ENCODE measurements around the gene CYP4F3.
"Not testable (repeated sequence)": the region's sequence is repeated elsewhere in the genome, so short reads cannot be mapped to it uniquely, and the experiment has no call there.

CYP4F3 gene

GRCh38 chr19:15631817-15632216, 8.9 kb upstream of the CYP4F3 start:
- DNase-seq (ENCODE audit: low read depth in 2 of 2) = no peak

GRCh38 chr19:15633082-15633835, 7.4 kb upstream of the CYP4F3 start:
- no peak for DNase-seq (ENCODE audit: low read depth in 2 of 2)

DNA sequence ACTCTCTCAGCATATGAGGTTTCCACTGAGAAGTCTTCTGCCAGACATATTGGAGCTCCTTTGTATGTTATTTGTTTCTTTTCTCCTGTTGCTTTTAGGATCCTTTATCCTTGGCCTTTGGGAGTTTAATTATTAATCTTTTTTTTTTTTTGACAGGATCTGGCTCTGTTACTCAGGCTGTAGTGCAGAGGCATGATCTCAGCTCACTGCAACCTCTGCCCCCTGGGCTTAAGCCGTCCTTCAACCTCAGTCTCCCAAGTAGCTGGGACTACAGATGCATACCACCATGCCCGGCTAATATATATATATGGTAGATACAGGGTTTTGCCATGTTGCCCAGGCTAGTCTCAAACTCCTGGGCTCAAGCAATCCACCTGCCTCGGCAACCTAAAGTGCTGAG, 6.6 kb upstream of the CYP4F3 start:
- DNase-seq (ENCODE audit: low read depth in 2 of 2) = no peak

GRCh38 chr19:15635016-15635805, 5.5 kb upstream of the CYP4F3 start:
- no peak for DNase-seq (ENCODE audit: low read depth in 2 of 2)

GRCh38 chr19:15636026-15636425, 4.7 kb upstream of the CYP4F3 start:
- no peak for DNase-seq (ENCODE audit: low read depth in 2 of 2)

DNA sequence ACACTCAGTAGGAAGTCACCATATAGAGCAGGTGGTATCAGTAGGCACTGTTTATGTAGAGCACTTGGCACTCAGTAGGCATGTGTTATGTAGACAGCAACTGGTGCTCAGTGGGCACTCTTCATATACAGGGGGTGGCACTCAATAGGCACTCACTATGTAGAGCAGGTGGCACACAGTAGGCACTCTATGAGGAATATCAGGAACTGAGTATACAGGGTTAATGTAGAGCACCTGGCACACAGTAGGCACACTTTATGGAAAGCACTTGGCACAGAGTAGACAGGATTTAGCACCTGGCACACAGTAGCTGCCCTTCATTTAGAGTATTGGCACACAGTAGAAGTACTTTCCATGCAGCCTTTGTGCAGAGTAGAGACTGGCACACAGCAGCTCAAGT, 1.1 kb upstream of the CYP4F3 start:
- DNase-seq (ENCODE audit: low read depth in 2 of 2) = no peak

DNA sequence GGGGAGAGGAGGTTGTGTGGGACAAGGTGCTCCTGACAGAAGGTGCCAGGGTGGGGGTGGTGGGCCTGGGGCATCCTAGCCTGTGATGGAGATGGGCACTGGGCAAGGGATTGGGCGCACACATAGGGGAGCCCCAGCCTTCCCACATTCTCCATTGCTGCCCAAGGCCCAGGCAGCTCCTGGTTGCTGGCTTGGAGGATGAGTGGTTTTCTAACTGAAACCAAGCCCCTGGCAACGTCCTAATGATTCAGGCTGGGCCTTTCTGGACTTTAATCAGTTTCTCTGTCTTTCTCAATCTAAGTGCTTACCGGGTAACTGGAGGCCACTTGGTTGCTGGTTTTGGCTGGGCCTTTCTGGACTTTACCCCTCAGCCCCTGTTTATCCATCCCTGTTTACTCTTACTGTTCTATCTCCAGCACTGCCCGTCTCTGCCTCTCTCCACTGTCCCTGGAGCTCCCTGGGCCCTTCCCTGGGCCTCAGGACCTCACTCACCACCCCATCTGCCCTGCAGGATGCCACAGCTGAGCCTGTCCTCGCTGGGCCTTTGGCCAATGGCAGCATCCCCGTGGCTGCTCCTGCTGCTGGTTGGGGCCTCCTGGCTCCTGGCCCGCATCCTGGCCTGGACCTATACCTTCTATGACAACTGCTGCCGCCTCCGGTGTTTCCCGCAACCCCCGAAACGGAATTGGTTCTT, 354 bp downstream of the CYP4F3 start:
- no peak for DNase-seq (ENCODE audit: low read depth in 2 of 2)

- DNase-seq (ENCODE audit: low read depth in 2 of 2) = no peak
Observed at GRCh38 chr19:15641901-15642491, 1.3 kb downstream of the CYP4F3 start.

DNA sequence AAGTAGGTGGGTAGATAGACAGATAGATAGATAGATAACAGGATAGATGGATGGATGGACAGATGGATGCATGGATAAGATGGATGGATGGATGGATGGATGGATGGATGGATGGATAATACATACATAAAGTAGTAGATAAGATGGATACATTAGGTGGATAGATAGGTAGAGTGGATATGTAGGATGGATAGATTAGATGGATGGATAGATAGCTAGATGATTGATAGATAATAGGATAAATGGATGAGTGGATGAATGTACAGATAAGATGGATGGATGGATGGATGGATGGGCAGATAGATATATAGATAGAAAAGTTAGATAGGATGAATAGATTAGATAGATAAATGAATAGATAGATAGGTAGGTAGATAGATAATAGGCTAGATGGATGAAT, 2.1 kb downstream of the CYP4F3 start:
- DNase-seq (ENCODE audit: low read depth in 2 of 2) = no peak

DNA sequence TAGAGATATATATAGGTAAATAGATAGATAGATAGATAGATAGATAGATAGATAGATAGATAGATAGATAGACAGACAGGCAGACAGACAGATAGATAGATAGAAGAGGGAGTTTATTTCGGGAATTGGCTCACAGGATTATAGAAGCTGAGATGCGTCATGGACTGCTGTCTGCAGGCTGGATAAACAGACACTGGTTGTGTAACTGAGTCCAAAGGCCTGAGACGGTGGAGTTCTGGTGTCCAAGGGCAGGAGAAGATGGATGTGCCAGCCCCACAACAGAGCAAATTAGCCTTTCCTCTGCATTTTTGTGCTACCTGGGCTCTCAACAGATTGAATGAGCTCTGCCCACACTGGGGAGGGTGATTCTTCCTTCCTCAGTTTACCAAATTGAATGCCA, 2.7 kb downstream of the CYP4F3 start:
- DNase-seq (ENCODE audit: low read depth in 2 of 2) = no peak

DNA sequence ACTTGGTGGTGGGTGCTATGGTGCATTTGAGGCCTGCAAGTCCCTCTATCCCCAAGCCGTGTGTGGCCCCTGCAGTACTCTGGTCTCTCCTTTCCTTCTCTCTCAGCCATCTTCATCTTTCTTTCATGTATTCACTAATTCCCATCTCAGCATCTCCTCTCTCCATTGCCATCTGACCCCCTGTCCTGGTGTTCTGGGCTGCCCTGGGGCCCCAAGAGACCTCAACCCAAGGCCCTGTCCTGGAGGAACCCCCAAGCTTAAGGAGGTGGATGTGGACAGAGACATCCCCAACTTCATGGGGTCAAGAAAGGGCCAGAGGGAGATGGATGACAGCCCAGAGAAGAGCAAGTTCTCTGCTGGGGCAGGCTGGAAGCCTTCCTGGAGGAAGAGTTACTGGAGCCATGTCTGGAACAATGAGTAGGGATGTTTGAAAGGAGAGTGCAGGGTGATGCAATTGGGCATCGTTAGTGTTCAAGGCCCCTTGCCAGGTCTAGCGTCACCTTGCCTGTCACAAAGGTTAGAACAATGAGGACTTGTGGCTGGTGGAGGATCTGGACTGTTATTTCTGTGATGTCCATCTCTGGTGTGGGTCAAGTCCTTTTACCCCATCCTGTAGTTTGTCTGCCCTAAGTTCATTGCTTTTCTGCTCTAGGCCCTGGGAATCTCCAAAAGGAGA, 3.5 kb downstream of the CYP4F3 start:
- DNase-seq (ENCODE audit: low read depth in 2 of 2) = no peak

- DNase-seq (ENCODE audit: low read depth in 2 of 2) = no peak
Observed at GRCh38 chr19:15644816-15645215, 4.1 kb downstream of the CYP4F3 start.

DNA sequence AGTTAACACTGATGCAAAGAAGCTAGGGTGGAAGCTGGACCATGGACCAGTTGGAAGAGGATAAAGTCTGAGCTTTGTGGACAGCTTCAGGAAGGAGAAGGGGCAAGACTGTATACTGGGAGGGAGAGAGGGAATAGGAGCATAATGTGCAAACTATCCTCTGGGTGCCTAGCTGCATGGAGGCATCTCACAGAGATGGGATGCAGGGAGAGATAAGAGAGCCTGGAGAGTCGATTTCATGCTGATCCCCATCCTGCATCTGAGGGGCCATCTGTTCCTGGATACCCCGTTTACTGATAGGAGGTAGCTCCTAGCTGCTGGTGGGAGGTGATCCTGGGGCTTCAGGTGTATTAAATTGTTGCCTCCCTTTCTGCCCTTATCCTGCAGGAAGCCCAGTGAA, 8.8 kb downstream of the CYP4F3 start:
- DNase-seq (ENCODE audit: low read depth in 2 of 2) = no peak

DNA sequence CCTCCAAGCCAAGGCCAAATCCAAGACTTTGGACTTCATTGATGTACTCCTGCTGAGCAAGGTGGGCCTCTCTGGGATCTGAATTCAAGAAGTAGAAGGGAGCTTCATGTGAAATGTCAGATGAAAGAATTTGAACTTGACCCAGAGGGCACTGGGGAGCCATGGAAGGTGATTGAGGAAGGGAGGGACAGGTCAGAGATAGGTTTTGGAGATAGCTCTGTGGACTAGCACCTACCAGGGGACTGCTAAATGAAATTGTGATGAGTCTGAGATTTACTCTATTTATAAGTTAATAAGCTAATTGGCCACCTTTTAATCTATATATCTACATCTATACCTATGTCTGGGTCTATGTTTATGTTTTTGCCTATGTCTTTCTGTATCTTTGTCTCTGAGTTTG, 9.4 kb downstream of the CYP4F3 start:
- not testable (repeated sequence) for DNase-seq (ENCODE audit: low read depth in 2 of 2)

DNA sequence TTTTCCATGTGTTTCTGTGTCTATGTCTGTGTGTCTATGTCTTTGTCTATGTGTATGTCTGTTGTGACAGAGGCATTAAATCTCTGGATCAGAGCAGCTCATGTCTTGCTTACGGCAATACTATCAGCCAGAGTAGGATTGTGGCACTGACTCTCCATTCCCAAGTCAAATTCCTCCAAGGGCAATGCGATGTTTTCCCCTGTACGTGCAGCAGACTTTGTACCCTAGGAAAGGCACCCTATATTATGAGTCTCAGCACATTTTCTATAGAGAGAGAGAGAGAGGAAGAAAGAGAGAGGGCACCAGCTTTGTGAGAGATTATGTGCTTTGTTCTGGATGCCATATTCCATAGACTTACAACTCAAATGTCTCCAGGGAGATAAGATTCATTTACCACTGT, 11.1 kb downstream of the CYP4F3 start:
- no peak for DNase-seq (ENCODE audit: low read depth in 2 of 2)

- DNase-seq (ENCODE audit: low read depth in 2 of 2) = no peak
Observed at GRCh38 chr19:15652559-15653278, 12.0 kb downstream of the CYP4F3 start.

DNA sequence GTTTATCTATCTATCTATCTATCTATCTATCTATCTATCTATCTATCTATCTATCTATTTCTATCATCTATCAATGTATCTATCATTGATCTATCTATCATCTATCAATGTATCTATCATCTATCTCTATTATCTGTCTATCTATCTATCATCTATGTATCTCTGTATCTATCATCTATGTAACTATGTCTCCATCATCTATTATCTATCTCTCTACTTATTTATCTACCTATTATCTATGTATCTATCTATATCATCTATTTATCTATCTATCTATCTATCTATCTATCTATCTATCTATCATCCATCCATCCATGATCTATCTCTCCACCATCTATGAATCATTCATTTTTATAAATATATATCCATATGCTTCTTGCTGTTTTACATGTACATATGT, 15.8 kb downstream of the CYP4F3 start:
- DNase-seq (ENCODE audit: low read depth in 2 of 2) = no peak

DNA sequence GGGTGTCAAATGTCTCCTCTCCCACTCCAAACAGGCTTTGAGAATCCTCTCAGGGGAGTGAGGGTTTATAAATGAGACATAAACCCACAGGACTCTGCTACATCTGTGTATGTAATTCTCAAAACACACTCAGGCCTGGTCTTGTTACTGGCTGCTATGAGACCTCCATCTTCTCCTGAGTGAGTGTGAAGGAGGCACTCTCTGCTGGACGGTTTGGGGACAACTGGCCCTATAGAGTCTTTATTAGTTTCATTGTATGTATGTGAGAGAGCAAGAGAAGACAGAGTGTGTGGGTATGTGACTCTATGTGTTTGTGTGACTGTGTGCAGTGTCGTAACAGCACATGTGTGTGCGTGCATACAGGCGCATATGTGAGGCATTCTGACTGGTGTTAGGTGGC, 22.6 kb downstream of the CYP4F3 start:
- no peak for DNase-seq (ENCODE audit: low read depth in 2 of 2)

GRCh38 chr19:15666186-15666585, 25.5 kb downstream of the CYP4F3 start:
- DNase-seq (ENCODE audit: low read depth in 2 of 2) = no peak

GRCh38 chr19:15666883-15667282, 26.2 kb downstream of the CYP4F3 start:
- no peak for DNase-seq (ENCODE audit: low read depth in 2 of 2)

DNA sequence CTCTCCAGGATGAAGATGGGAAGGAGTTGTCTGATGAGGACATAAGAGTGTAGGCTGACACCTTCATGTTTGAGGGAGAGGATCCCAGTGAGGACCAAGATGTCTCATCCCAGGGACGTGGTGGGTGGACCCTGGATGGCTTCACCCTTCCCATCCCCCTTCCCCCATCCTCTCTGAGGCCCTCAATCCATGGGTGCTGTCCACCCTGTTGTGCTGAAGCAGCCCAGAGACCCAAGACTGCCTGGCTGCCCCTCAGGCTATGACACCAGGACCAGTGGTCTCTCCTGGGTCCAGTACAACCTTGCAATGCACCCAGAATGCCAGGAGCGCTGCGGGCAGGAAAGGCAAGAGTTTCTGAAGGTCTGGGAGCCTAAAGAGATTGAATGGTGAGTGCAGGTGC, 28.7 kb downstream of the CYP4F3 start:
- no peak for DNase-seq (ENCODE audit: low read depth in 2 of 2)

All from stimulated activated CD4-positive, alpha-beta T cell treated with anti-CD3 and anti-CD28 coated beads, Interleukin-1b, Interleukin-23, amount 100 ng/mL, for 1 hour (primary cell).